HG02759 (cell line): ENCODE data around the gene TRIM34.
"Not testable (repeated sequence)": the region's sequence is repeated elsewhere in the genome, so short reads cannot be mapped to it uniquely, and the experiment has no call there.

Experiments used
- ATAC-seq: cut with Tn5 transposase; IDR thresholded peaks from one replicate; pipeline ENCODE4 v1.9.1; 2021; ENCODE audit warnings: mild to moderate bottlenecking, moderate library complexity; ENCODE audit not compliant: unreplicated experiment

Gene TRIM34, protein sequence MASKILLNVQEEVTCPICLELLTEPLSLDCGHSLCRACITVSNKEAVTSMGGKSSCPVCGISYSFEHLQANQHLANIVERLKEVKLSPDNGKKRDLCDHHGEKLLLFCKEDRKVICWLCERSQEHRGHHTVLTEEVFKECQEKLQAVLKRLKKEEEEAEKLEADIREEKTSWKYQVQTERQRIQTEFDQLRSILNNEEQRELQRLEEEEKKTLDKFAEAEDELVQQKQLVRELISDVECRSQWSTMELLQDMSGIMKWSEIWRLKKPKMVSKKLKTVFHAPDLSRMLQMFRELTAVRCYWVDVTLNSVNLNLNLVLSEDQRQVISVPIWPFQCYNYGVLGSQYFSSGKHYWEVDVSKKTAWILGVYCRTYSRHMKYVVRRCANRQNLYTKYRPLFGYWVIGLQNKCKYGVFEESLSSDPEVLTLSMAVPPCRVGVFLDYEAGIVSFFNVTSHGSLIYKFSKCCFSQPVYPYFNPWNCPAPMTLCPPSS

DNA sequence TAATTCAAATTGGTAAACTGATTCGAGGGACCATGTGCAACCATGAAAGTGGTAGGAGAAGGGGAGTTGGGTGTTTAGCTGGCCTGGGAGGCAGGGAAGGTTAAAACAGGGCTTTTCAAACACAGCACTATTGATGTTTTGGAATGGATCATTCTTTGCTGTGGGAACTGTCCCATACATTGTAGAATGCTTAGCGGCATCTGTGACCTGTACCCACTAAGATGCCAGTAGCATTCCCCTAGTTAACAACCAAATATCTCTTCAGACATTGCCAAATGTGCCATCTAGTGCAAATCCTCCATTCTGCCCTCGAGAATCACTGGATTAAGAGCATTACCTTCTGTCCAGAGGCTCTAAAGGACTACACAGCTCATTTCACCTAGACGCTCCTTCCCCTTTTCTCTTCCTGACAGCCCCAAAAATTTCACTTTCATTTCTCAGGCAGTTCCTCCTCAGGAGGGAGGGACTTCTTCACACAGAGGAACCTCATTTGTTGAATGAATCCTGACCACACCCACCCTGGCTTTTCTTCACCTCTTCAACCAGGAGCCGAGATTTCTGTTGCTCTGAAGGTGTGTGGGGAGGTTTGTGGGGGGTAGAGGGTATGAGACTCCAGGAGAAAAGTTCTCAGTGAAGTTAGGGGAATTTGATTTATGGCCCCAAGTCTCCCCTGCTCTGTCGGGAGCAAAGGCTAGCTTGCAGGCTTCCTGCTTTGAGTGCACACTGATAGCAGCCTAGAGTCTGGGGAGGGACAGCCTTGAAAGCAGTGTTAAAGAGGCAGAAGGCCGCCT is at the start of gene TRIM34:
Gene TRIM34, plus strand, starts transcription at position 513 of the 791 bp plus-strand sequence. CDS start 7,331 bp downstream, outside the sequence.
- ATAC-seq: peak; percentile 96

DNA sequence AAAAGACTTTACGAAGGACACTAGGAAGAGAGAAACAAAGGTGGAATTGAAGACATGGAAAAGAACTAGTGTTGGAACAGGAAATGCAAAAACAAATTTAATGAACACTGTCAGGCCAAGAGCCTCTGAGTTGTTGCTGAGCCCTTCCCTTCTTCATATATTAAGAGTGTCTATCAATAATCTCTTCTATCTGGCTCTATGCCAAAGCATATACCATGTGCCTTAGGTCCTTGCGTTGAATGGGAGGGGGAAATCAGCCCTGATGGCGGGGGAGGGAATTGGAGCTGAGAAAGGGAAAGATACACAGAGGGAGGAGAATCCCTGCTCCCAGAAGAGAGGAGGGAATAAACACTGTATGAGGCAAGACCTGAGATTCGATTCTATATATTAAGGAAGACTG is 49.6 kb upstream of the TRIM34 start:
- ATAC-seq: no peak

- ATAC-seq: no peak
Measured at GRCh38 chr11:5577101-5577500, 47.7 kb upstream of the TRIM34 start.

DNA sequence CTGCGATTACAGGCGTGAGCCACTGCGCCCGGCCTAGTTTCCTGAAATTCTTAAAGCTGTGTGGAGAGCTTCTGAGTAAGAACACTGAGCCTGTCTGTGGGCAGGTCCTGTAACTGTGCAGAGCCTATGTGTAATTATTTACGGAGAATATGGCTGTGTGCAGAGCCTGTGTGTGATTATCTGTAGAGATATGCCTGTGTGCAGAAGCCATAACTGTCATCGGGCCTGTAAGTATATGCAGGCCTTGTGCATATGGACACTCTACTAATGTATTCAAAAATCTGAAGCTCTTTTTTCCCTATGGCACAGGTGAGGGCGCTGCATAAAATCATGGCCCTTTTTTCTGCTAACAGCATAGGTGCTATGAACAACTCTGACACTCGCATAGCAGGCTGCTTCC is 44.2 kb upstream of the TRIM34 start, which contains the start of gene OR52B6:
Gene OR52B6, plus strand, starts transcription at position 301 of the 400 bp plus-strand sequence. Its CDS starts 0 bp downstream, at position 301.
- ATAC-seq: no peak

DNA sequence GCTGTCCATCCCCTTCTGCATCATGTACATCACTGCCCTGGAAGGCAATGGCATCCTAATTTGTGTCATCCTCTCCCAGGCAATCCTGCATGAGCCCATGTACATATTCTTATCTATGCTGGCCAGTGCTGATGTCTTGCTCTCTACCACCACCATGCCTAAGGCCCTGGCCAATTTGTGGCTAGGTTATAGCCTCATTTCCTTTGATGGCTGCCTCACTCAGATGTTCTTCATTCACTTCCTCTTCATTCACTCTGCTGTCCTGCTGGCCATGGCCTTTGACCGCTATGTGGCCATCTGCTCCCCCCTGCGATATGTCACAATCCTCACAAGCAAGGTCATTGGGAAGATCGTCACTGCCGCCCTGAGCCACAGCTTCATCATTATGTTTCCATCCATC is 43.8 kb upstream of the TRIM34 start:
- no peak for ATAC-seq

GRCh38 chr11:5584458-5584857 is 40.3 kb upstream of the TRIM34 start:
- not testable (repeated sequence) for ATAC-seq

GRCh38 chr11:5589906-5590305 is 34.9 kb upstream of the TRIM34 start:
- ATAC-seq: not testable (repeated sequence)

- ATAC-seq: no peak
Measured at GRCh38 chr11:5591613-5592012, 33.2 kb upstream of the TRIM34 start.

GRCh38 chr11:5592615-5593014 is 32.2 kb upstream of the TRIM34 start:
- ATAC-seq: no peak

DNA sequence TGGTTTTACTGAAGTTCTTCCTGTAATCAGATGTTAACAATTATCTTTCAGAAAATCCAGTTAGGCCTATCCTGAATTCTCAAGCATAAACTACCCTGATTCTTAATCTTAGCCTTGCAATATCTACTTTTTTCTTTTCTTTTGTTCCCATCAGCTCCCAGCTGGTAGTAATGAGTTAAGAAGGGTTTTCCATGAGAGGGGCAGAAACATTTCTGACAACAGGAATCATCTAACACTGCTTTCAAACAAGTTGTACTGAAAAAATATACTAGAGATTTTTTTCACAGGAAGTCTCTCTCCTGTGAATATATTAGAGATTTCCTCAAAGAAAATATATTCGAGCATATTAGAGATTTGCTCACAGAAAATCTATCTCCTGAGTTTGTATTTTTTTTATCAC is 31.7 kb upstream of the TRIM34 start:
- no peak for ATAC-seq

- peak; percentile 41 for ATAC-seq
Measured at GRCh38 chr11:5596607-5597201, 28.1 kb upstream of the TRIM34 start, which contains the start of gene TRIM6. Gene TRIM6 (plus strand): TSS chr11:5596637. CDS start chr11:5596898, 261 bp downstream.

DNA sequence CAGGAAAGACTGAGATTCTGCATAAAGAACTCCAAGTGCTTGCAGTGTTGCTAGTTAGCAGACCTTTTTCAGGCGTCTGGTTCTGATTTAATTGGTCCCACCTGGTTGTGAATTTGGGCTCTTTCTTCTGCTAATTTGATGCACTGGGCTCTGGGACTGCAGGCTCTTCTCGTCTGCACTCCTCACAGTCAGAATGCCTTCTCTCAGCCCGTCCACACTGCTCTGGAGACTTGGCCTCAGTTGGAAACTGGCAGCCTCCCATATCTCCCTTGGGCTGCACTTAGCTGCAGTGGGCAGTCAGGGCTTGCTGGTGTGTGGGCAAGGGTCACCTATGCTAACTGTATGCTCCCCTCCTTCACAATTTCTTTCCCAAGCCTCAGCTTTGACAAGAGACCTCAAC is 26.8 kb upstream of the TRIM34 start:
- ATAC-seq: no peak

GRCh38 chr11:5600374-5600851 is 24.4 kb upstream of the TRIM34 start:
- ATAC-seq: peak; percentile 86

- not testable (repeated sequence) for ATAC-seq
Measured at GRCh38 chr11:5602791-5603190, 22.0 kb upstream of the TRIM34 start.

DNA sequence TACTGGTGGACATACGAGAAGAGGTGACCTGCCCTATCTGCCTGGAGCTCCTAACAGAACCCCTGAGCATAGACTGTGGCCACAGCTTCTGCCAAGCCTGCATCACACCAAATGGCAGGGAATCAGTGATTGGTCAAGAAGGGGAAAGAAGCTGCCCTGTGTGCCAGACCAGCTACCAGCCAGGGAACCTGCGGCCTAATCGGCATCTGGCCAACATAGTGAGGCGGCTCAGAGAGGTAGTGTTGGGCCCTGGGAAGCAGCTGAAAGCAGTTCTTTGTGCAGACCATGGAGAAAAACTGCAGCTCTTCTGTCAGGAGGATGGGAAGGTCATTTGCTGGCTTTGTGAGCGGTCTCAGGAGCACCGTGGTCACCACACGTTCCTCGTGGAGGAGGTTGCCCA is 21.5 kb upstream of the TRIM34 start:
- ATAC-seq: no peak

GRCh38 chr11:5604896-5605295 is 19.9 kb upstream of the TRIM34 start:
- no peak for ATAC-seq

DNA sequence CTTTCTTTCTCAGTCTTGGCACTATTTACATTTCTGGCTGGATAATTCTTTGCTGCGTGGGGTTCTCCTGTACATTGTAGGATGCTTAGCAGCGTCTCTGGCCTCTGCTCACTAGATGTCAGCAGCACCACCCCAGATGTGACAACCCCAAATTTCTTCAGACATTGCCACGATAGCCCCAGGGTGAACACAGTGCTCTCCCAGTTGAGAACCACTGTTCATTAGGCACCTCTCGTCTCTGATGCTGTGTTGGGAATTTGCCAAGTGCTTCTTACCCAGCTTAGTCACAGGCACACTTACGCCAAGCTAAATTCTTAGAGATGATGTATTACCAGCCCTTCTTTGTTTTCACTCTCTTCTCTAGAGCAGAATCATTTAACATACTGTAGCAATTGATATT is 19.0 kb upstream of the TRIM34 start:
- ATAC-seq: no peak

DNA sequence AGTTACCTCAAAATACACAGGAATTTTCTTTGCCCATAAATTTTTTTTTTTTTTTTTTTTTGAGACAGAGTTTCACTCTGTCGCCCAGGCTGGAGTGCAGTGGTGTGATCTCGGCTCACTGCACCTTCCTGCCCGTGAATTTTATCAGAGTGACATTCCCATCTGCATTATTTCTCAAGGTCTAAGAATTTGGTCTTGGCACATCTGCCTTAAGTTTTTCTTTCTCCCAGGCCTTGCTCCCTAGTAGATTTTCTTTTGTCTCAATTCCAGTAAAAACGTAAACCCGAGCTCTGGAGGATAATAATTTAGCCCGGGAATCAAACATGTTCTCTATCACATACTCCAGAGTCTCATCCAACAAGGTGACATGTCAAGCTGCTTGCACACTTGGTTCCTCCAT is 16.0 kb upstream of the TRIM34 start:
- ATAC-seq: no peak

- ATAC-seq: no peak
Measured at GRCh38 chr11:5610446-5610845, 14.4 kb upstream of the TRIM34 start.

- no peak for ATAC-seq
Measured at GRCh38 chr11:5611627-5612026, 13.2 kb upstream of the TRIM34 start.

DNA sequence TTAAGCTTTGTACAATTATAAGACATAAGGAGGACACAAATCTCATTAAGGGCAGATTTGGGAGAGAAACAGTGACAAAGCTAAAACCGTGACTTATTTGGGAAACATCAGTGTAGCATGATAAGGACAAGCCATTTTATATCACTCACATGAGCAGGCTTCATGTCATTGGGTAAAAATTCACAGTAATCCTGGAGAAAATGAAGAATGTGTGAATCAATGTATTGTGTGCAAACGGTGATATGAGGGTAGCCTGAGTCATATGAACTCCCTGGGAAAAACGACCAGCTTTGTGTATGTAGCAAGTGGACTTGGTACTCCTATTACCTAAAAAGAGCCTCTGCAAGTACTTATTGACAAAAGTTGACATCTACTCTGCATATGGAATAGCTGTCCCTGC is 6.0 kb upstream of the TRIM34 start:
- no peak for ATAC-seq
